HL-60 (cell line): ENCODE data around the gene ZBP1.

Experiments used
- CTCF ChIP-seq: IDR thresholded peaks from one replicate; pipeline ENCODE4 v1.5.1; 2011; ENCODE audit warnings: low read length, control low read depth, inconsistent platforms; ENCODE audit not compliant: insufficient read depth
- GABPA ChIP-seq: IDR thresholded peaks from 2 replicates; pipeline ENCODE4 v1.6.1; 2012; ENCODE audit warnings: low read depth
- POLR2AphosphoS5 ChIP-seq: IDR thresholded peaks from 2 replicates; pipeline ENCODE4 v1.6.1; 2012; ENCODE audit warnings: low read depth
- REST ChIP-seq: IDR thresholded peaks from 2 replicates; pipeline ENCODE4 v1.6.1; 2012; ENCODE audit warnings: low read depth; ENCODE audit not compliant: insufficient replicate concordance

DNA sequence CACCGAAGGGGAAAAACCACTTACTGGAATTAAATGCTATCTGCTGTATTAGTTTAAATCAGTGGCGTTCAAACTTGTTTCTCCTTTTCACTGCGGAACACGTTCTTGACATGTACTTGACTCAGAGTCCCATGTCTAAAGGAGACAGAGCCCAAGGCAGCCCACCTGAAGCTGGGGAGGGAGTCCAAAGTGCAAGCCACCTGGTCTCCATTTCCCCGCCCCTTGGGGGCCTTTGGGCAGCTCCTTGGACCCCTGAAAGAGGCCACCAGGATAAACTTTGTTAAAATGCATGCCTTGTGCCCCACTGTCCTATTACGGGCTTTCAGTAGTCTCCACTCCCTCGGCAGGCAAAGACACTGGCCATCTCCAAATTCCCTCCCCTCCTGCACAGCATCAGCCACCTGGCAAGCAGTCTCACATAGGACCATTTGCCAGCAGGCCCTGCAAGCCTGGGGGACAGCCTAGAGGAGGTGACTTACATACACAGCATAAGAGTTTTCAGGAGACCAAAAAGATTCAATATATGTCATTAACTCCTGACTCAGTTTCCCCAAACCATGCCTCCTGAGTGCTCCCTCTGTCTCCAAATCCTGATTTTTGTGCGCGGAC is 52.7 kb downstream of the ZBP1 start:
- no peak for TF ChIP-seq REST
- TF ChIP-seq POLR2AphosphoS5: no peak
- no peak for TF ChIP-seq CTCF
- TF ChIP-seq GABPA: no peak
